VCaP (cell line): Measurements from ENCODE around the gene TEDC1.

Source experiments
- H3K27ac ChIP-seq: fragments of 450-650 bp; 2 replicates; pipeline ENCODE4 v1.5.1; 2017
- CTCF ChIP-seq: fragments of 450-650 bp; conservative IDR thresholded peaks from 2 replicates; pipeline ENCODE4 v1.5.1; 2017; ENCODE audit warnings: mild to moderate bottlenecking, moderate library complexity

Gene TEDC1

GRCh38 chr14:105468621-105469241 is 22.3 kb upstream of the TEDC1 start:
- no peak for TF ChIP-seq CTCF
- H3K27ac ChIP-seq = peak overlapping the region; percentile 43

GRCh38 chr14:105469456-105470349 is 21.3 kb upstream of the TEDC1 start:
- H3K27ac ChIP-seq = peak overlapping the region; percentile 43; the same call in 1 of the 2 replicates
- TF ChIP-seq CTCF = no peak

GRCh38 chr14:105470350-105471296 is 20.4 kb upstream of the TEDC1 start:
- no peak for TF ChIP-seq CTCF
- peak overlapping the region; percentile 82; the same call in 1 of the 2 replicates for H3K27ac ChIP-seq

- TF ChIP-seq CTCF = no peak
- H3K27ac ChIP-seq = peak overlapping the region; percentile 82; the same call in 1 of the 2 replicates
Observed at GRCh38 chr14:105471297-105471821, 19.7 kb upstream of the TEDC1 start.

- peak overlapping the region; percentile 82 for H3K27ac ChIP-seq
- no peak for TF ChIP-seq CTCF
Observed at GRCh38 chr14:105471823-105472485, 19.1 kb upstream of the TEDC1 start.

GRCh38 chr14:105472486-105472991 is 18.5 kb upstream of the TEDC1 start:
- no peak for TF ChIP-seq CTCF

More at GRCh38 chr14:105472486-105472991, 18.5 kb upstream of the TEDC1 start:
- H3K27ac ChIP-seq = peak overlapping the region; percentile 82
